Choroid plexus epithelial cell (primary cell): Measurements from ENCODE around the gene YRDC.
A peak's percentile ranks its signal among the peaks of the same experiment; 100 is the strongest.

Experiments used
- DNase-seq: peaks from one replicate; pipeline ENCODE4 v3.0.0-alpha.2; 2010; ENCODE audit warnings: low read depth
- H3K4me3 ChIP-seq: 2 replicates; pipeline ENCODE4 v1.5.1; 2011; ENCODE audit warnings: low read depth, mild to moderate bottlenecking, control low read depth, low read length, moderate library complexity
- CTCF ChIP-seq: conservative IDR thresholded peaks from 2 replicates; pipeline ENCODE4 v1.5.1; 2011; ENCODE audit warnings: low read depth, mild to moderate bottlenecking, control low read depth, inconsistent platforms, low read length, moderate library complexity

The YRDC gene

DNA sequence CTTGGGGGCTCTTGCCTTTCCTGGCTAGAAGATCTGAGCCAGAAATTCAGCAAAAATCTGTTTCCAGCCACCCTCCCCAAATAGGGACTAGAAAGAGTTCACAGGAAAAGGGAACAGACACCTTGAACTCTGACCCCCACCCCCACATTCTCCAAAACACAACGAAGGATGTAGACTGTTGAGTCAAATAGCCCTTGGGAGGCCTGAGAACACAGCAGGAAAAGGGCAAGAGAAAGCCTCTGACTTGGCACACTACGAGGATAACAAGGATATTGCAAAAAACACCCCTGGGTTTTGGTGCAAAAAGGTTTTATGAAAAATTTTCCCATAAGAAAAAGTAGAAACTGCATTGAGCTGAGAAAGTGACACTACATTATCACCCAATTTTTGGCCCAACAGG lies 1.9 kb upstream of the YRDC start:
- H3K4me3 ChIP-seq: no peak overlapping the region
- DNase-seq: peak; percentile 71
- TF ChIP-seq CTCF: no peak

DNA sequence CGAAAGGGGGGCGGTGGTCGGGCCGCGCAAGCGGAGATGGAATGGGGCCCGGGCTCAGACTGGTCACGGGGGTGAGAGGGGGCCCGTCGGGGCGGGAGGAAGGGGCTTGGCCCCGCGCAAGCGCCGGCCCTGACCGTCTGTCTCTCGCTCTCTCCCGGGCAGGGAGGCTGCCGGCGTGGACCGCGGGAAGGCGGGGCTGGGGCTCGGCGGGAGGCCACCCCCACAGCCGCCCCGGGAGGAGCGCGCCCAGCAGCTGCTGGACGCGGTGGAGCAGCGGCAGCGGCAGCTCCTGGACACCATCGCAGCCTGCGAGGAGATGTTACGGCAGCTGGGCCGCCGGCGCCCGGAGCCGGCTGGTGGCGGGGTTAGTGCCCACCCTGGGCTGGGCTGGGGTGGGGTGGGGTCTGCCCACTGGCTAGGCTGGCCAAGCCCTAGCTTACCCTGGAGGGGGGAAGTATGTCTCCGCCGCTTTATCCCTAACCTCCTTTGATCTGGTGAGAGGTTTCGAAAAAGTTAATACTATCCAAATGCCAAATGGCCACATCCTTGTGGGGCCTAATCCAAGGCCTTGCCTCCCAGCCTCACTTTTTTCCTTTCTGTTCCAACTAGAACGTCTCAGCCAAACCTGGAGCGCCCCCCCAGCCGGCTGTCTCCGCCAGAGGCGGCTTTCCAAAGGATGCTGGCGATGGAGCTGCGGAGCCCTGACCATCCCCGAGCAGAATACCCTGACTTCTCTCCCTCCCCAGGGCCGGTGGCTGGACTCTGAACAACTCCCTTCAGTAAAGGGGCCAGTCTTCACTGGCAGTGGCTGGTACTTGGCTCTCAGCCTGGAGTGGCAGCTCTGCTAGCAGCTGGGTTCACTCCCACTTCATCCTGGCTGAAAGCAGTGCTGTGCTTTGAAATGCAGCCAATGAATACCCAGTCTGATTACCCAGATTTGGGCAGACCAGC lies 636 bp upstream of the YRDC start:
- peak; percentile 22 for TF ChIP-seq CTCF
- DNase-seq: peak; percentile 85
- H3K4me3 ChIP-seq: peak overlapping the region; percentile 89

GRCh38 chr1:37807220-37807554 lies 821 bp downstream of the YRDC start:
- H3K4me3 ChIP-seq: peak overlapping the region; percentile 89
- DNase-seq: no peak
- no peak for TF ChIP-seq CTCF

DNA sequence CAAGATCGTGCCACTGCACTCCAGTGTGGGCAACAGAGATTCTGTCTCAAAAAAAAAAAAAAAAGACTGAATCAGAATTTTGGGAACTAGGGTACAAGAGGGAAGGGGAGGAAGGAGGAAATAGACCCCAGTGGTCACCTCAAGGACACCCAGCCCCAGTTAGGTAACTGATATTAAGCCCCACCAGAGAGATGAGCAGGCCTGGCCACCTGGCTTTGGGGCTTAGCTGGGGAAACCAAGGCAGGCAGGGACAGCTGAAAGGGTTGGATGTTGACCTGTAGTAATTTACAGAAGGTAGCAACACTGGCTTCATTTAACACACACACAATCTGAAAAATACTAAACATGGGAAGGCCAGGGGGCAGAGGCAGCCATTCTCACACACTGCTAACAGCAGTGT lies 5.6 kb downstream of the YRDC start:
- H3K4me3 ChIP-seq: no peak overlapping the region
- DNase-seq: no peak
- no peak for TF ChIP-seq CTCF

GRCh38 chr1:37797750-37798345 lies 10.2 kb downstream of the YRDC start:
- TF ChIP-seq CTCF: no peak
- DNase-seq: peak; percentile 92
- H3K4me3 ChIP-seq: no peak overlapping the region

DNA sequence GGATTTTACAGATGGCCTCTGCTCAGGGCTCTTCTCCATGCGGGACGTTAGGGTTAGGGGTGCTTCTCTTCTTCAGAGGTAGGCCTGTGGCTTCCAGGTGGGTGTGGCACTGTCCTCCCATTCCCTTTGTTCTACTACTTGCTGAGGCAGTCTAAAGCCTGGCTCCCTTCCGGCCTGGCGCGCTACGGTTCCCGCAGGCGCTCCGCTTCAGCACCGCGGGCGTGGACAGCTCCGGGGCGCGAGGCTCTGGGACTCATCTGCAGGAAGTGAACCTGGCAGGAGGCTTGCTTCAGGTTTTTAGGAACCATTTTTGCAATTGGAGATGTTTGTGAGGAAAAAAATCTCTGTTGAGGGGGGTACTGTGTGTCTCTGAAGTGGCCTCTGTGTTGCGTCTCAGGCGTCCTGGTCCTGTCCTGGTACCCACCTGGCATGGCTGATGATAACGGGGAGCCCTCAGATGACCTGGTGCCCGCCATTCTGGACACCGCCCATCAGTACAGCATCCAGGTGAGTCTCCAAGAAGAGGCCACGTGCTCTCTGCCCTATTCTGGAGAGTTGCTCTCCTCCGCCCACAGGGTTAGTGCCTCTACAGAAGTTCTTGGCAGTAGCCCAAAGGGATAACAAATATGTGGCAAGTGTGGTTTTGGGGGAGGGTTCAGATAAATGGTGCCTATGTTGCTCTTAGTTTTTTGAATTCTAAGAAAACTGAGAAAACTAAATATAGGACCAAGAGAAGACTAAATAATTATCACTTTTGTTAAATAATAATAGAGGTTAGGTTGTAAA lies 12.5 kb downstream of the YRDC start:
- DNase-seq: peak; percentile 65
- TF ChIP-seq CTCF: no peak
- no peak overlapping the region for H3K4me3 ChIP-seq
